Mononuclear cell (primary cell): ENCODE measurements around the gene KIDINS220. TPM values are rescaled to one million over a fixed set of nuclear protein-coding genes. Genes with fewer than 3 reads are reported as not detected.

Source experiments
- H3K27me3 ChIP-seq: 2 replicates; pipeline ENCODE4 v1.6.0; 2011; ENCODE audit warnings: low read length, control low read depth; ENCODE audit not compliant: insufficient read depth
- H3K4me1 ChIP-seq: 2 replicates; pipeline ENCODE4 v1.5.1; 2011; ENCODE audit warnings: mild to moderate bottlenecking, low read length, control low read depth; ENCODE audit not compliant: insufficient read depth
- H3K4me3 ChIP-seq: 2 replicates; pipeline ENCODE4 v1.5.1; 2011; ENCODE audit warnings: mild to moderate bottlenecking, low read length, moderate library complexity
- H3K9me3 ChIP-seq: 2 replicates; pipeline ENCODE4 v1.5.1; 2011; ENCODE audit warnings: low read depth, mild to moderate bottlenecking, control low read depth, low read length
- total RNA-seq: library from RNA; depleted of rRNA; stranded (reverse); fragments of >200 nt; gene quantifications from one replicate; pipeline ENCODE4 v1.2.3, GENCODE V29; 2012

The KIDINS220 gene
- total RNA-seq, result 62.2 TPM

DNA sequence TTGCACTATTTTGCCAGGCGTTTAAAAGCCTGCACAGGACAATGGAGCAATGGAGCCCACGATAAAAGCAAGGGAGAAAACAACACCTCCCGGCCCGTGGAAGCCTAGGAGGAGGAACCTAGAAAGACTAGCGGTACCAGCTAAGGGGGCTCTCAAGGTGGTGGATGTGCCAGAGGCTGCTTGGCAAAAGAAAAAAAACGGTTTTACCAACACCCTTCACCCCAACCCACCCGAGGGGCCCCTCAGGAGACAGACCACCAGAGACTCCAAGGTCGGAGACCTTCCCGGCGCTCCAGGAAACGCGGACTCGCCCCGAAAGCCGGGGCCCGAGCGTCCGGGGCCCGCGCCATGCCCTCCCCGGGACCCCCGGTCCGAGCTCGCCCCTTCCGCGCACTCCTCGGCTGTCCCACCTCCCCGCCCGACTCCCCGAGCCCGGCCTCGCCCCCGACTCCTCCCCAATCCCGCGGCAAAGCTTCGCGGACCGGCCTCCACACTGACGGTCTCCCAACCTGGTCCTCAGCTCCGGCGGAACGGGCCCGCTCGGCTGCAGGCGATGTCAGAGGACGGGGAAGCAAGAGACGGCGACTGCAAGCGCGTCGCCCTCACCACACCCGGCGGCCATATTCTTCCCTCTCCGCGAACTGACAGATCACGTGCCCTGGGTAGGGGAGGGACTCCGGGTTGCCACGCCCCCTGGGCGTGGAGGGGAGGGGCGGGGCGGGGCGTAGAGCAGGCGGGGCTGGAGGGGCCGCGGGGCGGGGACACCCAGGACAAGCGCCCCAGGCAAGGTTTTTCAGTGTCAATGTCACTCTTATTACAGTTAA, at the start of gene KIDINS220:
Gene KIDINS220 (minus strand): TSS at position 643 of the 824 bp plus-strand sequence. CDS start 10,520 bp downstream, outside the sequence.
- Histone ChIP-seq H3K4me3 (peak within 1 kb of the TSS; percentile 94), H3K4me1 (peaks cover 46% of the 10 kb centered on the region), H3K27me3 (no peaks in the 10 kb centered on the region), H3K9me3 (no peaks in the 10 kb centered on the region)

DNA sequence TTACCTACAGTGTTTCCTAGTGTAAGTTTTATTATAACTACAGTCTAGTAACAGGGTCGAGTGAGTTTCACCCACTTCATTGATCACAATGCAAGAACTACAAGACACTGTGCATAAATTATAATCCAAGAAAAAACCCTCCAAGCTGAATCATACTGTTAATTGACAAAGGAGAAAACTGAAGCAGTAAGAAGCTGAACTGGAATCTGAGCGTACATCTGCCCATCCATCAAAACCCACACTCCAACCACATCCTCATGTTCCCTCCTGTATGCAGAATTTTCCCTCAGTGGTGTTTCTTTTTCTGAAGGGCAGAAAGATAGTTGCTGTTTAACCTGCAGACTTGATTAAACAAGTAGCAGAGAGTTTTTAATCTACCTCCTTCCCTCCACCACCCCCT, 49.5 kb upstream of the KIDINS220 start:
- no peaks in the 10 kb centered on the region for H3K4me1 ChIP-seq
- H3K9me3 ChIP-seq, result no peaks in the 10 kb centered on the region
- no peak overlapping the region for H3K4me3 ChIP-seq

DNA sequence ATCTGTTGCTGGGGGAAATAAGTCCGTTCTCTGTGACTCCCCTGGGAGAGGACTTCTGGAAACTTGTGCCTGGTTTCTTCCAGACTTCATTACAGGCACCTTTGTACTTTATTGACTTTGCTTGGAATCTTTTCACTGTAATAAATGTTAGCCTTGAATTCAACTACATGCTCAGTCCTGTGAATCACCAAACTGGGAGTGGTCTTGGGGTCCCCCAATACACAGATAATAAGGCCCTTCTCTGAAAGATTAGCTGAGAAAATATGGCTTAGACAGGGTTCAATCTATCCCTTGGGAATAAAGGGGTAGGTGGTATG, 48.7 kb upstream of the KIDINS220 start:
- H3K27me3 ChIP-seq, result no peaks in the 10 kb centered on the region
- H3K4me1 ChIP-seq, result no peaks in the 10 kb centered on the region
- H3K4me3 ChIP-seq, result no peak overlapping the region
- no peaks in the 10 kb centered on the region for H3K9me3 ChIP-seq

More for the DNA sequence above, 49.5 kb upstream of the KIDINS220 start:
- no peaks in the 10 kb centered on the region for H3K27me3 ChIP-seq

DNA sequence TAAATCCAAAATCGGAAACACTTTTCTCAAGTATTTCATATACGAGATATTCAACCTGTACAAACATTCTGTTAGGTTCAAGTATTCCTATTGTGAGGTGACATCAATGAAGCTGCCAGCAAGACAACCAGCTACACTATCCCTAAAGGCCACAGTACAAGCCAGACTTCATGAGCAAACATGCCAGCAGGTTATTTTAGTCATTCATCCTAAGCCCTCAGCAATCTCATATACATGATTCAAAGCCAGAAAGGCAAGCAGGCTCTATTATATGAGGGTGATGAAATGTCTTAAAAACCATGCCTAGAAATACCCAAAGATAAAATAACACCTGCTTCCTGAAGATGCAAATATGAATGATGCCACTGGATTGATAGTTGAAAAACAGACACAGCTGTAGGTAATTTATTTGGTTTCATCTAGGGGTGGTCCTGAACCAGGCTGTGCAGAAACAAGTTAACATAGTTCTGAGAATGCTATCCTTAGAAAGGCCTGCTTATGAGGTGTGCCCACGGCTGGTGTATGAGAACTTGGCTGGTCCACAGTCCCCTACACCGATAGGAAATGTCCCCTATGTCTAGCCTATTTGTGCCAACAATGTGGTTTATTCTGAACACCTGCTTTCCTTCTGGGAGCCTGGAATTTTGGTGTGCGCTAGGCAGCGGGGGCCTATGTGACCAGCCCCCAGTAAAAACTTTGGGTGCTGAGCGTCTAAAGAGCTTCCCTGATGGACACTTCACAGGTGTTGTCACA, 48.2 kb upstream of the KIDINS220 start:
- Histone ChIP-seq H3K4me3 (no peak overlapping the region), H3K27me3 (no peaks in the 10 kb centered on the region), H3K9me3 (no peaks in the 10 kb centered on the region), H3K4me1 (no peaks in the 10 kb centered on the region)

DNA sequence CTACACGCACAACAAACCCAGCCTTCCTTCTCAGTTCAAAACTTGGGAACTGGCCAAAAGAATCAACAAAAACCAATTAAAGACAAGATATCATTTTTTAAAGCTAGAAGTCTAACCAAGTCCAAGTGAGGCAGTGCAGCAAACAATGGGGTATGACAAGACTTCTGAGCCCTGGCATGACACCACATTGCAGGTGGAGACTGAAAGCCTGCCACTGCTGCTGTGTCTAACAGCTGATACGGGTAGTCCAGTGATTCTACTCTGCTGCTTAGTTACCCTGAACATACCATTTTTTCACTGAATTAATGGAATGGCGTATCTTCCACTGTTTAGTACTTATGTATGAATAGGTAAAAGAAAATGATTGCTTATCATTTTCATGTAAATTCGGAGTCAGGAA, 47.4 kb upstream of the KIDINS220 start:
- Histone ChIP-seq H3K4me3 (no peak overlapping the region), H3K27me3 (no peaks in the 10 kb centered on the region), H3K4me1 (no peaks in the 10 kb centered on the region), H3K9me3 (no peaks in the 10 kb centered on the region)

DNA sequence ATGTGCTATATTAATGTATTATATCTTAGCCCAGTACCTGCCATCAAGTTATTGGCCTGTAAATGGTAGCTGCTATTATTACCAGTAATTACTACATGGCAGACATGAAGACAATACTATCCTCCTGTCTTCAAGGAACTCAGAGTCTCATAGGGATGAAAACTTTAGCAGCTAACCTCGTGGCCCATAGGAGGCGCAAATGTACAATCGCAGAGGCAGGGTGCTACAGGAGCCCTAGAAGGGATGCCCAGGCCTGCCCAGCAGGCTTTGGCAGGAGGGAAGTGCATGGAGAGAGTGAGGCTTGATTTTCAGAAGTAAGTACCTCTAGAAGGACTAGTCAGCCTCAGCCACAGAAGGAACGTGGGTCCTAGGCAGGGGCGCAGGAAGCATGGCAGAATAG, 44.7 kb upstream of the KIDINS220 start:
- H3K4me3 ChIP-seq, result no peak overlapping the region
- no peaks in the 10 kb centered on the region for H3K9me3 ChIP-seq
- no peaks in the 10 kb centered on the region for H3K27me3 ChIP-seq
- no peaks in the 10 kb centered on the region for H3K4me1 ChIP-seq

DNA sequence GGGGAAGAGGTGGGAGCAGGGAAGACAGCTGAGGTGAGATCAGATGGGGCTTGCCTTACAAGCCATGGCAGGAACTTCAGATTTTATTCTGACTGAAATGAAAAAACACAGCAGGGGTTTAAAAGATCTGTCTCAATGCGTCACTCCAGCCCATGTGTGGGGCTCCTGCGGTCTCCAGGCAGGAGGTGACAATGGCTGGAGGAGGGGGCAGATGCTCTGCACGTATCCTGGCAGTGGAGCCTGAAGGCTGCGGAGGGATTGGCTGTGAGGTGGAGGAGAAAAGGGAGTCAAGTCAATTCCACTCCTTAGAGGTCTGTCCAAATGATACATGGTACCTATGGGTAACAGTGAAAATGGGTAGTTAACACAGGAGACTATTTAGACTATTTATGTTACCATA, 40.5 kb upstream of the KIDINS220 start:
- H3K4me1 ChIP-seq, result no peaks in the 10 kb centered on the region
- no peak overlapping the region for H3K4me3 ChIP-seq
- no peaks in the 10 kb centered on the region for H3K9me3 ChIP-seq
- no peaks in the 10 kb centered on the region for H3K27me3 ChIP-seq

DNA sequence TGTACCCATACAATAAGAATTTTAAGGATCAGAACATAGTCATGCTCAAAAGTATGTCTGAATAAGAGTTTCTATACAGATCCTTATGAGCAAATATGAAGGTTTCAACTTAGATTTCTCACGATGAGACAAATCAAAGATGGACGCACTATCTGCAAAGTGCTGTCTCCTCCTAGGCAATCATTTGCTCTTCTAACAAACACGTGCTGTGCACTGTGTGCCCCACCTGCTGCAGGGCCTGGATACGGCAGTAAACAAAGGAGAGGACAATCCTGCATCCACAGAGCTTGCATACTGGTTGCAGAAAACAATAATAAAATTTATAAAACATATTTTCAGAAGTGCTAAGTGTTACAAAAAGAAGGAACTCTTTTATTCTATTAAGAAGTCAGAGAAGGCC, 39.9 kb upstream of the KIDINS220 start:
- no peaks in the 10 kb centered on the region for H3K4me1 ChIP-seq
- no peaks in the 10 kb centered on the region for H3K27me3 ChIP-seq
- H3K9me3 ChIP-seq, result no peaks in the 10 kb centered on the region
- H3K4me3 ChIP-seq, result no peak overlapping the region

DNA sequence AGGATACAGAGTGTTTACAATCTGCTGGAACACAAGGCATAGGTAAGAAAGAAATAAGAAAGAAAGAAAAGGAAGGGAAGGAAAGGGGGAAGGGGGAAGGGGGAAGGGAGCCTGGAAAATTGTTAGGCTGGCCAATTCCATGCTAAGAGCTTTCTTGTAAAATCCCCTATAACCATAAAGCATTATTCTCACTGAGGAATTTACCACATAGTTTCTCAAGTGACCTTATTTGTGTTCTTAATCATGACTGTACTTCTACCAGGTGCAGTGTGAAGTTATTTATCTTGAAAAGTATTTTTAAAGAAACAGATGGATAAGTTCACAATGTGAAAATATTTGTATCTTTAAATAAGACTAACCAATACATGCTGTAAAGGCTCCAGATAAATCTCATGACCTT, 39.2 kb upstream of the KIDINS220 start:
- H3K9me3 ChIP-seq, result no peaks in the 10 kb centered on the region
- no peak overlapping the region for H3K4me3 ChIP-seq
- no peaks in the 10 kb centered on the region for H3K4me1 ChIP-seq
- H3K27me3 ChIP-seq, result no peaks in the 10 kb centered on the region

DNA sequence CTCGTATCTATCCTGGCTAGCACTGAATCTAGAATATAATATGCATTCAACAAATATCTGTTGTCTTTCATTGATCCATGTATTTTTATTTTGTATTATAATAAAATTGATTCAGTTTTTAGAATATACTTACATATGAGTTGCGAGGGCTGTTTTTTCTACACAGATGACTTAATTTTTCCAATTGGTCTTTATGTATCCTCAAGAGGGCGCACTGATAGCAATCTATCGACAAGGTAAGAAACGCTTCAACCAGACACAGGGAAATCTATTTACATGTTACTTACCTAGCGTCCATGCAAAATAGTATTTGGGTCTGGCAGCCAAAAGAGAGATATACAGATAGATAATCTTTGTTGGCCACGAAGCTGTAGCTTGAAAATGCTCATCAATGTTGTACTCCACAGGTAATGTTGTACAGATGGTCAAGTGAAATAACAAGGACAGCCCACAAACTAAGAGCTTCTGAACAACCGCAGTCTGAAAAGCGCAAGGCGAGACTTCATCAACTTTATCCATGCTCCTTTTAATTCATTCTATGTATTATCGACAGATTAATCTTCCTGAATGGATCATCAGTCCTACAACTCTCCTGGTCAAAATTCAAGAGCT, 35.5 kb upstream of the KIDINS220 start:
- Histone ChIP-seq H3K27me3 (no peaks in the 10 kb centered on the region), H3K9me3 (no peaks in the 10 kb centered on the region), H3K4me3 (no peak overlapping the region), H3K4me1 (no peaks in the 10 kb centered on the region)

DNA sequence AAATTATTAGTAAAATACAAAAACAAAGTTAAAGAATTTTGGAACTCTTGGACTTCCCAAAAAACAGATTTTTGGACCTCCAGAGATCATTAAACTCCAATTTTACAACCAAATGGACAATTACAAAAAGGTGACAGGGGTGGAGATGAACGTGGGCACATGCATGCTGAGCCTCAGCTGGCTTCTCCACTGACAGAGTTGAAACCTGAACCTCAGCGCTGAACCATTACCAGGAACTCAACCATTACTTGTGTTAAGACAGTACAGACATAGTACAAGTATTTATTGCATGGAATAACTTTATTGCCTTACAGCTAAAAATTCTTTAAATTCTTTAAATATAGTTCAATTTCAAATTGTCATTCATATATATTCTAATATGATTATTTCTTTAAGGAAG, 33.0 kb upstream of the KIDINS220 start:
- no peaks in the 10 kb centered on the region for H3K27me3 ChIP-seq
- H3K9me3 ChIP-seq, result no peaks in the 10 kb centered on the region
- H3K4me3 ChIP-seq, result no peak overlapping the region
- no peaks in the 10 kb centered on the region for H3K4me1 ChIP-seq

DNA sequence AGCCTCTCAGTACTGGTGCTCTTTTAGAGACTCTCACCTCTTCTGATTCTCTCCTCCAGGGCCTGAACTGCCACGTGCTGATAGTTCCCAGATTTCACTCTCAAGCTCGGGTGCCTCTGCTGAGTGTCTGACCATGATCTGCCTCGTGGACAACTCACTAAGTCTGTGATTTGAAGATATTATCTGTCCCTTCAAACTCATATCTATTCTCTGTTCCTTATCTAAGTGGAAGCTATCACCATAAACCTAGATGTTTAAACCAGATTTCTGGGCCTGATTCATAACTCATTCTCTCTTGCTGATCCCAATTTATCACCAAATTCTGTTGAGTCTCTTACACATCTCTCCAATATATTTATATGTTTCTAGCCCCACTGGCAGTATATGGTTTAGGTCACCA, 29.9 kb upstream of the KIDINS220 start:
- H3K4me1 ChIP-seq, result no peaks in the 10 kb centered on the region
- H3K9me3 ChIP-seq, result no peaks in the 10 kb centered on the region
- H3K27me3 ChIP-seq, result no peaks in the 10 kb centered on the region
- no peak overlapping the region for H3K4me3 ChIP-seq

DNA sequence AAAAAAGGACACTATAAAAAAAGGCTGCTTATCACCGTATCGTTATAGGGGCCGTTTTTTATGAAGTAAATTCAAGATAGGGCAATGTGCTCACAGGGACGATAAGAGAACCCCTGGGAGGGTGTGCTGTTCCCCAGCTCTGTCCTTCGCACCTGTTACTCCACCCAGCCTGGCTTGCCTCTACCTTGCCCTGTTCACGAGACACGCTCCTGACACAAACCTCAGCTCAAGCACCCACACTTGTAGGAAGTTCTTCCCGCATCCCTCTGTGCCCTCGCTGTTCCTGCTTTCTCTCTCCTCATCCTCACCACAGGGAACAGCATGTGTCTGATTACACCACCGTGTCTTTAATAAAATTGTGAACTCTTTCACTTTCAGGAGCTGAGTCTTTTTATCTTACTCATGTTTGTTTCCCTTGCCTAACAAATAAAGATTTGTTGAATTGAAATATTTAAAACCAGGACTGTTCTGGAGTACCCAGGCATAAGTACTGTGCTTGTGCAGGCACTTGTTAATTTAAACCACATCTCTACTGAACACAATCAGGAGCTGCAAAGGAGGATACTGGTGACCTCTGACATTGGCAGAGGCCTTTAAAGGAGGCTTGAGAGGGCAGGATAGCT, 26.0 kb upstream of the KIDINS220 start:
- Histone ChIP-seq H3K27me3 (no peaks in the 10 kb centered on the region), H3K4me1 (no peaks in the 10 kb centered on the region), H3K4me3 (no peak overlapping the region), H3K9me3 (no peaks in the 10 kb centered on the region)

DNA sequence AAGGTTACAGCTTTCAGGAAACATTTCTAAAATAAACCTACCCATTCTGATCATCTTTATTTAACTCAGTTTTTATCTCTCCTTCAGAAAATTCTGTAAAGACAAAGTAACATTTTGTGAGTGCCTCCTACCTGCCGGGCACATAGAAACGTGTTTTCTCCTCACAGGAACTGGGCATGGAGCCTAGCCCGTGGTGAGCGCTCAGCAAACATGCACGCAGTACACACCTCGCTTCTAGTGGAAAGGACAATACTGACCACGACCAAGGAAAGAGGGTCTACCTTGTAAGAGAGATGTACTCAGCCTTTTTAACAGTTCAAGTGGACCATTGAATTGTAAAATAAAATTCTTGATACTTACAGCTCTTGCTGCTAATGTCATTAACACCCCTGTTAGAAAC, 24.8 kb upstream of the KIDINS220 start:
- H3K27me3 ChIP-seq, result no peaks in the 10 kb centered on the region
- no peaks in the 10 kb centered on the region for H3K9me3 ChIP-seq
- no peak overlapping the region for H3K4me3 ChIP-seq
- no peaks in the 10 kb centered on the region for H3K4me1 ChIP-seq

DNA sequence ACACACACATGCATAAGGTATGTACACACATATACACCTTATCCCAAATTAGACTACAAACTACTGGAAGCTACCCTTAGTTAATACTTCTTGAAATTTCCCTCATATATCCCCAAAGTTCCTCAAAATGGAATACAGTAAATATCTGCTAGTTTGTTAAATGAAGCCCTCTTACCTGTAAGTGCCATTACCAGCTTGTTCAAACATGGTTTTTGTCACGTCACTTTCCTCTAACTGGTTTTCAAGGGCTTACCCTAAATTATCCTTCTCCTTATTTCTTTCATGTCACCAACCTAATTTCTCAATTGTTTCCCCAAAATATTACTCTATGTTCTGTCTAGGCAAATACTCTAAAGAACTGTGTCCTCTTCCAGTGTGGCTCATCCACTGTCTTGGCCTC, 24.4 kb upstream of the KIDINS220 start:
- no peaks in the 10 kb centered on the region for H3K4me1 ChIP-seq
- no peak overlapping the region for H3K4me3 ChIP-seq
- no peaks in the 10 kb centered on the region for H3K9me3 ChIP-seq
- H3K27me3 ChIP-seq, result no peaks in the 10 kb centered on the region
